ENCODE data around the gene HS2ST1.
"Not testable (repeated sequence)": the region's sequence is repeated elsewhere in the genome, so short reads cannot be mapped to it uniquely, and the experiment has no call there.

Gene HS2ST1

DNA sequence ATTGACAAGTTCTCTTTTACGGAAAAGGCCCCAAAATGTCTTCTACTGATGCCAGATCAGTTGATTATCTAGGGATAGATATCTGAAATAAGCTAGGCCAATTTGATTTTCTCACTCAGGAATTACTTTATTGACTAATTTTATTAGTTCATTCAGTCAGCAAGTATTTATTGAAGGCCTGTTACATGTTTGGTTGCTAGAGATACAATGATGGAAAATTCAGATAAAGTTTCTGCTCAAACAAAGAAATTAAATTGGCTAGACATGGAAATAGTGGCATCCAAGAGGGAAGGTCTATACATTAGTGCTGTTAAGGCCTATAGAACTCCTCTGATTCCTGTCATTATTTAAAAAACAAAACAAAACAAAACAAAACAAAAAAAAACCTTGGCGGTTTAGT lies 56.5 kb downstream of the HS2ST1 start:
- DNase-seq (ENCODE audit: low read depth in 2 of 2) = no peak

DNA sequence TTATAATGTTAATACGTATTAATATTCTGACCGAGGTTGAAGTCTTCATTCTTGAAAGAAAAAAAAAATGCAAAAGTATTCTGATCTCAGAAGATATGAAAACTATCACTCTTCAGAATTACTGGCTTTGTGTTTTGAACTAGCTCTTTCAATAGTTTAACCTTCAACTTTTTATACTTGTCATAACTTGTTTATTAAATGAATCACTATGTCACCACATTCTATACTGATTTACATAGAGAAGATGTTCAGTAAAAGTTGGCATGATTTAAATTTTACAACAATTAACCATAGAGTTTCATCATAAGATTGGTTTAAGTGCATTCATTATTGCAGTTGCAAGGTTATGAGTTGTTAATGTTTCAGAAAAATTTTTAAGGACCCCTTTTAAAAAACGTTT lies 57.3 kb downstream of the HS2ST1 start:
- no peak for DNase-seq (ENCODE audit: low read depth in 2 of 2)

DNA sequence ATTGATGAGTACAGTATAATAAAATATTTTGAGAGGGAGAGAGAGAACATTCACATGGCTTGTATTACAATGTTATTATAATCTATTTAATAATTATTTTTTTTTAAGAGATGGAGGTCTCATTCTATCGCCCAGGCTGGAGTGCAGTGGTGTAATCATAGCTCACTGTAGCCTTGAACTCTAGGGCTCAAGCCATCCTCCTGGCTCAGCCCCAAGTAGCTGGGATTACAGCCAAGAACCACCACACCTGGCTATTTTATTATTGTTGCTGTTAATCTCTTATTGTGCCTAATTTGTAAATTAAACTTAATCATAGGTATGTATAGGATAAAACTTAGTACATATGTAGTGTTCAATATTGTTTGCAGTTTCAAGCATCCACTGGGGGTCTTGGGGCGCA lies 57.8 kb downstream of the HS2ST1 start:
- DNase-seq (ENCODE audit: low read depth in 2 of 2) = no peak

DNA sequence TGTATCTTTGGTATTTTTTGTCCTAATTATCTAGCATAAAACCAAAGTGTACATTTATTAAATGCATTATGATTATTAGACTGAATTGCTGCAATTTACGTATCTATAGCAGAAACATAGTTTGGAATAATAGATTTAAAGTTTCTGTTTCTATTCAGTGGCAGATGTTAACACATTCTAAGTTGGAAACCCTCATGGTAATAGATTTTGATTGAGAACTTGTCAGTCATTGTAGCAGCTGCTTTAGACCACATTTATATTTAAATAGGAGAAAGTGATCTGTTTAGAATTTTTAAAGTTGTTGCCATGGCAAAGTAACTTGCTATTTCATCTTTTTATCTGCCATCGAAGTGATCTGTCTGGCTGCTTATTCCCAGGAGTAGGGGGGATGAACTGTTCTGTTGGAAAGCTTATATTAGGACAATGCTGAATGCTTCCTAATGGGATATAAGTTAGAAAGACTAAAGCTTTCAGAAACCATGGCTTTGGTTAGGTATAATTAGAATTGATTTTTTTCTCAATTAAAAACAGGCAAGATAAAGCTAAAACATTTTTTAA lies 61.6 kb downstream of the HS2ST1 start:
- no peak for DNase-seq (ENCODE audit: low read depth in 2 of 2)

DNA sequence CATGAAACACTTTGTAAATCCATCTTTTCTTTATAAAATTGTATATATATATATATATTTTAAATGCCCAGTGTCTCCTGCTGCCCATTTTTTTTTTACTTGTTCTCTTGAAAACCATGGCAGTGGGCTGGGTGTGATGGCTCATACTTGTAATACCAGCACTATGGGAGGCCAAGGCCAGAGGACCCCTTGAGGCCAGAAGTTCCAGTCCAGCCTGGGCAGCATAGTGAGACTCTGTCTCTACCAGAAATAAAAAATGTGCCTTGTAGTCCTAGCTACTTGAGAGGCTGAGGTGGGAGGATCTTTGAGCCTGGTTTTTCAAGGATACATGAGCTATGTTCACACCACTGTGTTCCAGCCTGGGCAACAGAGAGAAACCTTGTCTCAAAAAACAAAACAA lies 62.2 kb downstream of the HS2ST1 start:
- no peak for DNase-seq (ENCODE audit: low read depth in 2 of 2)

DNA sequence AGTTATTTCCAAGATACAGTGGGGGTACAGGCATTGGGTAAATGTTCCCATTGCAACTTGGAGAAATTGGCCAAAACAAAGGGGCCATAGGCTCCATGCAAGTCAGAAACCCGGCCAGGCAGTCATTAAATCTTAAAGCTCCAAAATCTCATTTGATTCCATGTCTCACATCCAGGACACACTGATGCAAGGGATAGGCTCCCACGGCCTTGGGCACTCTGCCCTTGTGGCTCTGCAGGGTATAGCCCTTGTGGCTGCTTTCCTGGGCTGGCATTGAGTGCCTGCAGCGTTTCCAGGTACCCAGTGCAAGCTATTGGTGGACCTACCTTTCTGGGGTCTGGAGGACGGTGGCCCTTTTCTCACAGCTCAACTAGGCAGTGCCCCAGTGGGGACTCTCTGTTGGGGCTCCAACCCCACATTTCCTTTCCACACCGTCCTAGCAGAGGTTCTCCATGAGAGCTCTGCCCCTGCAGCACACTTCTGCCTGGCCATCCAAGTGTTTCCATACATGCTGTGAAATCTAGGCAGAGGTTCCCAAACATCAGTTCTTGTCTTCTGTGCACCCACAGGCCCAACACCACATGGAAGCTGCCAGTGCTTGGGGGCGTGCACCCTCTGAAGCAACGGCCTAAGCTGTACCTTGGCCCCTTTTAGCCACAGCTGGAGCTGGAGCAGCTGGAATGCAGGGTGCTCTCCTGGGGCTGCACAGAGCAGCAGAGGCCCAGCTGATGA lies 67.2 kb downstream of the HS2ST1 start:
- DNase-seq (ENCODE audit: low read depth in 2 of 2) = no peak

DNA sequence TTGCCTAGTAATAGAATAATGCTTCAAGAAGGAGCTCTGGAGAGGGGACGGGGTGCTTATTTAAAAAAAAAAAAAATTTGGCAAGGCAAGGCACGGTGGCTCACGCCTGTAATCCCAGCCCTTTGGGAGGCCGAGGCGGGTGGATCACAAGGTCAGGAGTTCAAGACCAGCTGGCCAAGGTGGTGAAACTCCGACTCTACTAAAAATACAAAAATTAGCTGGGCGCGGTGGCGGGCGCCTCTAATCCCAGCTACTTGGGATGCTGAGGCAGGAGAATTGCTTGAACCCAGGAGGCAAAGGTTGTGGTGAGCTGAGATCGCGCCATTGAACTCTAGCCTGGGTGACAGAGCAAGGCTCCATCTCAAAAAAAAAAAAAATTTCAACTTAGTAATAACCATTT lies 69.2 kb downstream of the HS2ST1 start:
- not testable (repeated sequence) for DNase-seq (ENCODE audit: low read depth in 2 of 2)

DNA sequence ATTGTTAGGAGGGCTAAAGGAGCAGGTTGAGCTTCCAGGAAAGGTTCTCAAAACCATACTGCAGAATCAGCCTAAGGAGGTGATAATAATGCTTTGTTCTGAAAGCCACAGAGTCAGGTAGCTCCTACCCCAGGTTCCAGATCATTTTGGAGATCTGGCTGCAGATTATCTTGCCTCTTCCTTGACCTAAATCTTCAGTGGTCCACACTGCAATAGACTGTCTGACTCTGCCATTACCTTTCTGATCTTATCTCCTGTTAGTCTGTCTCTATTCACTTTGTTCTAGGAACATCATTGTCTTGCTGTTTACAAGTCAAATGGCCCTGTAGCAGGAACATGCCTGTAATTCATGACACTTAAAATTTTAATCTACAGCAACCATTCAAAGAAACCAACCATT lies 73.0 kb downstream of the HS2ST1 start:
- DNase-seq (ENCODE audit: low read depth in 2 of 2) = no peak

DNA sequence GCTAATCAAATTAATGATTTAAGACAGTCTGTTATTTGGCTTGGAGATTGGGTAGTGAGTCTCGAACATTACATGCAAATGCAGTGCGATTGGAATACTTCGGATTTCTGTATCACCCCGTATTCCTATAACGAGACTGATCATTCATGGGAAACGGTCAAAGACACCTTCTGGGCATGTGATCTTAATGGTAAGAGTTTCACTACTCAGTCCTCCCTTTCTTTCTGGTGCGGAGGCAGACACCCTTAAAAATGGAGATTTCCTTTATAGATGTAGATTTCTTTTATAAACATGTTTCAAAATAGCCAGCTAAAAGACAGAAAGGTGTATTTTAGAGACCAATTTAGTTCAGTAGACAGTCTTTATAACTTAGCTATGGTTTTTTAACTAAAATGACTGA lies 74.4 kb downstream of the HS2ST1 start:
- DNase-seq (ENCODE audit: low read depth in 2 of 2) = no peak

DNA sequence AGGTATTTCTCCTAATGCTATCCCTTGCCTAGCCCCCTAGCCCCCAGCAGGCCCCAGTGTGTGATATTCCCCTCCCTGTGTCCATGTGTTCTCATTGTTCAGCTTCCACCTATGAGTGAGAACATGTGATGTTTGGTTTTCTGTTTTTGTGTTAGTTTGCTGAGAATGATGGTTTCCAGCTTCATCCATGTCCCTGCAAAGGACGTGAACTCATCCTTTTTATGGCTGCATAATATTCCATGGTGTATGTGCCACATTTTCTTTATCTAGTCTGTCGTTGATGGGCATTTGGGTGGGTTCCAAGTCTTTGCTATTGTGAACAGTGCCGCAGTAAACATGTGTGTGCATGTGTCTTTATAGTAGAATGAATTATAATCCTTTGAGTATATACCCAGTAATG lies 75.3 kb downstream of the HS2ST1 start:
- not testable (repeated sequence) for DNase-seq (ENCODE audit: low read depth in 2 of 2)

DNA sequence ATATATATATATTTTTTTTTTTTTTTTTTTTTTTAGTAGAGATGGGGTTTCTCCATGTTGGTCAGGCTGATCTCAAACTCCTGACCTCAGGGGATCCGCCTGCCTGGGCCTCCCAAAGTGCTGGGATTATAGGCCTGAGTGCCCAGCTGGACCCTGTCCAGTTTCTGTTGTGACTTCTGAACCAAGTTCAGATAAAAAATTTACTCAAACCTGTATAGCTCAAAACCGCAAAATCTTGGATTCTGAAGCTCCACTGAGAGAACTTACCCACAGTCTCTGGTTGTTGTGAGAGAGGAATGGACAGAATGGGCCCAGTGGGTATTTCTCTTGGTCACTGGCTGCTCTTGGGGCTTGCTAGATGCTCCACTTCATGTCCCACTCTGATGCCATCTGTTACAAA lies 76.4 kb downstream of the HS2ST1 start:
- no peak for DNase-seq (ENCODE audit: low read depth in 2 of 2)

DNA sequence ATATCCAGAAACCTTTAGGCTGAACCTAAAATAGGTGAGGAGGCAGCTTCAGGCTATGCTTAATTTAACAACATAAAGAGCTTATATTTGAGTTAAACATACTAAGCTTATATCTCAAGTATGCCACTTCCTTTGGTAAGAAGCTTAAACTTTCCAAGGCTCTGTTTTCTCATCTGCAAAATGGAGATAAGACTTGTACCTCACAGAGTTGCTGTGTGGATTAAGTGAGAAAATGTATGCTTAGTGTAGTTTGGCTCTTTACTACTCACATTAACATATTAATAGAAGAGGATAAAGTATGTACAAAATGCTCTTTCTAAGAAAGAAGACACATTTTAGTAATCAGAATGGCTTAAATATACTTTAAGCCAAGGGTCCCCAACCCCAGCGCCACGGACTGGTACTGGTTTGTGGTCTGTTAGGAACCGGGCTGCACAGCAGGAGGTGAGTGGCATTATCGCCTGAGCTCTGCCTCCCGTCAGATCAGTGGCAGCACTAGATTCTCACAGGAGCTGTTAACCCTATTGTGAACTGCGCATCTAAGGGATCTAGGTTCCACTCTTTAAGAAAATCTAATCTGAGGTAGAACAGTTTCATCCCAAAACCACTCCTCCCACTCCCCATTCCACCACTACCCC lies 77.2 kb downstream of the HS2ST1 start:
- no peak for DNase-seq (ENCODE audit: low read depth in 2 of 2)

DNA sequence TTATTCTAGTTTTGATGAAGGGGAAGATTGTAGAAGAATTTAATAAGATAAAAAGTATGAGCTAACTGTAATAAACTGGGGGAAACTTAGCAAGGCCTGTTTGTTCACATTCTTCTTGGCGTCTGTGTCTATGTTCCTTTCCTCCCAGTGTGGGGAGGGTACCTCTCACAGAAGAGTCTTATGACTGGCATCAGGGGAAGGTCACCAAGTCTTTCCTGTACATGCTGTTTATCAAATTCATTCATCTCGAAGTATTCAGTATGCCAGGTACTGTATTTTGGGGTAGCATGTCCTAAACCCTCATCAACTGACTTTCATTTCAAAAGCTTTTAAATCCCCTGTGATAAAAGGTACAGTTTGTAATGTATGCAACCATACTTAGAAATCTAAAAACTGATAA lies 78.4 kb downstream of the HS2ST1 start:
- no peak for DNase-seq (ENCODE audit: low read depth in 2 of 2)

DNA sequence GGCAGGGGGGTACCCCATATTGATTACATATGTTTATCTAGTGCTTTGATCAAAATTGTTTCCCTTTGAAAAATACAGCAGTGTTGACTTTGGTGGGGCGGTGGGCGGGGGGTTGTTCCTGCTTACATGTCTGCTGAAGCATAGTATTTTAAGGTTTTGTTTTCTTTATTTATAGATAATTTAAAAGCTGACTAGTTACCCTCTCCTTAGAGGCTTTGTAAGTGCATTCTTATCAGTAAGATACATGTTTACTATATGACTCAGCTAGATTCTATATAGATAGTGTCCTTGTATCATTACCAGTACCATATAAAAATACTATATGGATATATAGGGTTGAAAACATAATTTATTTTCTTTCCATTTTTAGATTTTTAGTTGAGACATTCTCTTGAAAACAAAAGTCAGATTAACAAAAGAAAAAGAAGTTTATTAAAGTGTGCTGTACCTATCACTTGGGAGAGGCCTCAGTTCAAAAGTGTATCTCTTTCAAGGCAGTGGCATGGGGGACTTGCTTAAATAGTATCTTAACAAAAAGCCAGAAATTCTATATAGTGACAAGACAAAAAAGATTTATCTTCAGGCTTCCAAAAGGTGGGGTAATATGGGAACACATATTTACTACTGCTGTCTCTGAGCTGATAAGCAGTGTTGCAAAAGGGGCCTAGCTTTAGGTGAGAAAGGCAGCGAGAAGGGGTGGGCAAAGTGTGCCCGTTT lies 79.0 kb downstream of the HS2ST1 start:
- no peak for DNase-seq (ENCODE audit: low read depth in 2 of 2)

DNA sequence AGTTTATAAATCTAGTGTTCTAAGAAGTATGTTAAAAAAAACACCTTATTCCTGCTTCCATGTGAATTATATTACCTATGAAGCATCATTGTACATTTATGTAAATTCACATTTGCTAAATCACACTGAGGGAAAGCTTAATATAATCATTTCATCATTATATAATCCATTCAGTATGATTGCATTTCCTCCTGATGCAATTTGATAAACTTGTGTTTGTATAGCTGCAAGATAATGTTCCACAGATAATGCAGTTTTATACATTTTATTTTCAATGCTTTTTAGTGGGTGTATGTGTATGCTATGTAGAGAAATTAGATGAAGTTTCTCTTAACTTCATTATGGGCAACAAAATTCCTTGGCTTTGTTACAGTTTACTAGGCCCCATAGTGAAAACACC lies 79.6 kb downstream of the HS2ST1 start:
- no peak for DNase-seq (ENCODE audit: low read depth in 2 of 2)

DNA sequence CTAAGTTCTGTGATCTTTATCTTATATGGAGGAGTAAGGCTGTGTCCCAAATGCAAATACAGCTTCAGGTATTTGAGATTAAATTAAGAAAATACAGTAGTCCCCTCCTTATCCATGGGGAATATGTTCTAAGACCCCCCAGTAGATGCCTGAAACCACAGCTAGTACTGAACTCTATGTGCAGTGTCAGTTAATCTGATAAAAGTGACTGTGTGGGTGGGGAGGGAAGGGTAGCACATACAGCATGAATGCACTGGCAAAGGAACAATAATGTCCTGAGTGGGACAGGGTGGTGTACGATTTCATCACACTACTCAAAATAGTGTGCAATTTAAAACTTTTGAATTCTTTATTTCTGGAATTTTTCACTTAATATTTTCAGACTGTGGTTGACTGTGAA lies 83.1 kb downstream of the HS2ST1 start:
- no peak for DNase-seq (ENCODE audit: low read depth in 2 of 2)

DNA sequence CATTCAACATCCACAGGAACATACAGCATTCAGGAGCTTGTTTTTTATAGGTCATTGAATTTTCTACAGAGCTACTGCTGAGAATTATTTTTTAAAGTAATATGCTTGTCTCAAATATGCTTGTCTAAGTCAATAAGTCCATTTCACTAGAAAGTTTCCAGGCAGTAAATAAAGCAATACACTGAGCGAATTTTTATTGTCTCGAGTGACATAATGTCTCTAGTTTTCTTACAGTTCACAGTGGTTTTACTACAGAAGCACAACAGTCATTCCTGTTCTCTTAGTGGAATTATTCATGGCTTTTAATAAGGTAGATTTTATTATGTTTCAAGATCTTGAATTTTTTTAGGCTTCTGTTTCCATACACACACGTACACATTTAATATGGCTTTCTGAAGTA lies 83.8 kb downstream of the HS2ST1 start:
- no peak for DNase-seq (ENCODE audit: low read depth in 2 of 2)

DNA sequence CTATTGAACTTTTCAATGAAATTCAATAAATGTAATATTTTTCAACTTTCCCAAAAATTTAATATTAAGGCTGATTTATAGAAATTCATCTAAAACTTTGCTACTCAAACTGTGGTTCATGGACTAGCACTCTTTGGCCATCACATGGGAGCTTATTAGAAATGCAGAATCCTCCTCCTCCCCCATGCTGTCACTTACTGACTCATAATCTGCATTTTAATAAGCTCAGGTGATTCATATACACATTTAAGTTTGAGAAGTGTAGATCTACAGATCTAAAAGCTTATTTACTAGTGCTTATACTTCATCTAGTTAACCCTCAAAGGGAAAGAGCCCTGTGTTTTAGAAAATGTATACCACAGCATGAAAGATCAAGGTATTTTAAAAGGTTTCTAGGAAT lies 84.3 kb downstream of the HS2ST1 start:
- DNase-seq (ENCODE audit: low read depth in 2 of 2) = no peak

DNA sequence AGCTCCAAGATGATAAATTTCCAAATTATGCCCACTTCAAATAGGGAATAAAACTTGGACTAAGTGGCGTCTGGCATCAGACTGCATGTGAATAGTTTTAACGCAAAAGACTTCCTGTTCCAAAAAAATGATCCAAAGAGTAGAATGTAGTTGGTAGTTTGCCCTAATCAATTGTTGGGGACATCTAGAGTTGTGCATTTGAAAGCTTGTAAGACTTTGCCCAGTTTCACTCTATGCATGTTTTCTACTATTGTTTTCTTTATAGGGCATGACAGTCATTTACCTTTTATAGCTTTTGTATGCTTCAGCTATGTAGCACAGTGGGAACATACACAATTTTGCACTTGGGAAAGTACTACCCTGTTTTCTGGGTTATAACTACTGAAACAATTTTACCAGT lies 86.0 kb downstream of the HS2ST1 start:
- DNase-seq (ENCODE audit: low read depth in 2 of 2) = no peak

DNA sequence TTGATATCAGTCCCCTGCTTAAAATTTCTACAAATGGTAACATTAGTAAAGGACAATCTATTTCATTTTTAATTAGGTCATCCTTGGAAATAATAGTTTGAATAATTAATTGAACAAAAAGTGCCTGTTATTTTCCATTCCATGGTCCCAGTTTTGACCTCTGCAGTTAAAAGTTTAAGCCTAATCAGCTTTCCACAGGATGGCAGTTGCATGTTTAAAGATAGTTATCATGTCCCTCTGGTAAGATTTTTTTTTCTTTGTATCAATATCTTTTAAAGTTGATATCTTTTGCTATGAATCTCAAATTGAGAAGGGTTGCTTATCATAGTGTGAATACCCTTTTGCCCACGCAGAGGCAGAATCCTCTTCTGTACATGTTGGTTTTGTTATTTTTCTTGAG lies 90.4 kb downstream of the HS2ST1 start:
- DNase-seq (ENCODE audit: low read depth in 2 of 2) = no peak

DNA sequence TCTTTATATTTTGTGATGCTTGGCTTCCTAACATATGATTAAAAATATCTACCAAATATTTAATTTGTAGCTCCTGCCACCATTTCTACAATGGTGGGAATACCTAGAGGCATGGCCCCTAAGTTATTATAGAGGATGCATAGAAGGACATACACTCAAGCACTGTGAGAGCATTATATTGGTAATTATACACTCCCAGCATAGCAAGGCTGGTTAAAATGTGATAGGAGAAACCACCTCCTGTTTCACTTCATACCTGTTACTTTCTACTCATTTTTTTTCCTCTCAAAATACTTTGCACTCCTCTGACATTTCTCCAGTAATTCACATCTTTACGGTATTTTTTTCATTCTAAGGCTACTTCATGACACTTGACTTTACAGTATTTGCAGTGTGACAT lies 92.9 kb downstream of the HS2ST1 start:
- DNase-seq (ENCODE audit: low read depth in 2 of 2) = no peak

DNA sequence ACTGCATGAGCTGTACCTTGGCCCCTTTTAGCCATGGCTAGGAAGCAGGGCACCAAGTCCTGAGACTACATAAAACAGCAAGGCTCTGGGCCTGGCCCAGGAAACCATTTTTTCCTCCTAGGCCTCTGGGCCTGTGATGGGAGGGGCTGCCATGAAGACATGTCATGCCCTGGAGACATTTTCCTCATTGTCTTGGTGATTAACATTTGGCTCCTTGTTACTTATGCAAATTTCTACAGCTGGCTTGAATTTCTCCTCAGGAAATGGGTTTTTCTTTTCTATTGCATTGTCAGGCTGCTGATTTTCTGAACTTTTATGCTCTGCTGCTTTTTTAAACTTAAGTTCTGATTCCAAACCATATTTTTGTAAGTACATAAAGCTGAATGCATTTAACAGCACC lies 99.0 kb downstream of the HS2ST1 start:
- not testable (repeated sequence) for DNase-seq (ENCODE audit: low read depth in 2 of 2)
